Stimulated activated CD8-positive, alpha-beta memory T cell treated with anti-CD3 and anti-CD28 coated beads, Interleukin-7, amount 100 ng/mL, for 24 hours (primary cell): ENCODE measurements around the gene DHRS4L2.

Experiments
- DNase-seq: peaks from one replicate; pipeline ENCODE4 v3.0.0-alpha.2; 2020; ENCODE audit warnings: low read depth

The DHRS4L2 gene

GRCh38 chr14:24053548-24054323, 65.0 kb downstream of the DHRS4L2 start:
- no peak for DNase-seq

DNA sequence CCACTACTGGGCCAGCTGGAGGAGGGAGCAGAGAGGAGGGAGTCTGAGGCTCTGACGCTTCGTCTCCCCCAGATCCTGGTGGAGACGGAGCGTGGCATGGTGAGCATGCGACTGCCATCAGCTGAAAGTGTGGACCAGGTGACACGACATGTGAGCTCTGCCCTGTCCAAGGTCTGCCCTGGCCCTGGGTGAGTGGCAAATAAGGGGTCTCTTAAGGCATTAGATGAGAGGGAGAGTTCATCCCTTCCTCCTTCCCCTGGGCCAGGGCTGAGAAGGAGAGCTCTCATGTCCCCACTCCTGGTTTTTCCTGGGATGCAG, 65.6 kb downstream of the DHRS4L2 start:
- DNase-seq, result no peak

GRCh38 chr14:24054646-24055045, 65.9 kb downstream of the DHRS4L2 start:
- DNase-seq, result no peak
